ENCODE results near the gene DNAI1. TPM values are rescaled to one million over a fixed set of nuclear protein-coding genes. Genes with fewer than 3 reads are reported as not detected.

Gene DNAI1
- polyA plus RNA-seq, 1 donor, result not detected

GRCh38 chr9:34559624-34560455 is 101.2 kb downstream of the DNAI1 start:
- DNase-seq, result no peak

GRCh38 chr9:34560599-34561214 is 102.1 kb downstream of the DNAI1 start:
- no peak for DNase-seq

- DNase-seq, result no peak
These were observed 103.6 kb downstream of the DNAI1 start for GRCh38 chr9:34562135-34562745.

GRCh38 chr9:34563262-34563661 is 104.7 kb downstream of the DNAI1 start:
- no peak for DNase-seq

GRCh38 chr9:34564617-34565016 is 106.0 kb downstream of the DNAI1 start:
- no peak for DNase-seq

GRCh38 chr9:34565856-34566255 is 107.3 kb downstream of the DNAI1 start:
- no peak for DNase-seq

- peak; percentile 69 for DNase-seq
These were observed 107.7 kb downstream of the DNAI1 start for GRCh38 chr9:34566322-34566721.

- DNase-seq, result no peak
These were observed 108.4 kb downstream of the DNAI1 start for GRCh38 chr9:34566972-34567371.

- no peak for DNase-seq
These were observed 109.5 kb downstream of the DNAI1 start for GRCh38 chr9:34568133-34568532.

- DNase-seq, result no peak
These were observed 110.2 kb downstream of the DNAI1 start for GRCh38 chr9:34568774-34569173.

- no peak for DNase-seq
These were observed 111.8 kb downstream of the DNAI1 start for GRCh38 chr9:34570376-34570775.

Other genes starting within 250 kb of the DNAI1 start
- gene KIF24, start 129.5 kb upstream of the DNAI1 start, polyA plus RNA-seq (ENCODE audit: insufficient read length), result 17.2 TPM
- 23.3 TPM for gene NUDT2, start 129.2 kb upstream of the DNAI1 start, polyA plus RNA-seq (ENCODE audit: insufficient read length)
- gene MYORG, start 81.9 kb upstream of the DNAI1 start, polyA plus RNA-seq (ENCODE audit: insufficient read length), result 19.7 TPM
- gene FAM219A, start 235 bp upstream of the DNAI1 start, polyA plus RNA-seq (ENCODE audit: insufficient read length), result 14.1 TPM
- 4.3 TPM for gene ENHO, start 64.2 kb downstream of the DNAI1 start, polyA plus RNA-seq (ENCODE audit: insufficient read length)
- 53.8 TPM for gene CNTFR, start 130.9 kb downstream of the DNAI1 start, polyA plus RNA-seq (ENCODE audit: insufficient read length)
- 20.9 TPM for gene RPP25L, start 153.3 kb downstream of the DNAI1 start, polyA plus RNA-seq (ENCODE audit: insufficient read length)
- 71.7 TPM for gene DCTN3, start 161.7 kb downstream of the DNAI1 start, polyA plus RNA-seq (ENCODE audit: insufficient read length)
- 0.18 TPM for gene ARID3C, start 170.3 kb downstream of the DNAI1 start, polyA plus RNA-seq (ENCODE audit: insufficient read length)
- gene SIGMAR1, start 179.0 kb downstream of the DNAI1 start, polyA plus RNA-seq (ENCODE audit: insufficient read length), result 52.0 TPM
- gene GALT, start 187.9 kb downstream of the DNAI1 start, polyA plus RNA-seq (ENCODE audit: insufficient read length), result 46.6 TPM
- 96.1 TPM for gene IL11RA, start 193.4 kb downstream of the DNAI1 start, polyA plus RNA-seq (ENCODE audit: insufficient read length)
- 0.67 TPM for gene CCL27, start 203.9 kb downstream of the DNAI1 start, polyA plus RNA-seq (ENCODE audit: insufficient read length)
- not detected for gene CCL19, start 232.5 kb downstream of the DNAI1 start, polyA plus RNA-seq (ENCODE audit: insufficient read length)